Cerebellar cortex (tissue), 1 donor: ENCODE results near the gene PPARD.
A peak's percentile ranks its signal among the peaks of the same experiment; 100 is the strongest.

Experiments used
- DNase-seq: peaks from one replicate; pipeline ENCODE4 v3.0.0-alpha.2; 2015; ENCODE audit warnings: low spot score

Gene PPARD

GRCh38 chr6:35441642-35442041 lies 99.3 kb downstream of the PPARD start:
- DNase-seq = no peak

DNA sequence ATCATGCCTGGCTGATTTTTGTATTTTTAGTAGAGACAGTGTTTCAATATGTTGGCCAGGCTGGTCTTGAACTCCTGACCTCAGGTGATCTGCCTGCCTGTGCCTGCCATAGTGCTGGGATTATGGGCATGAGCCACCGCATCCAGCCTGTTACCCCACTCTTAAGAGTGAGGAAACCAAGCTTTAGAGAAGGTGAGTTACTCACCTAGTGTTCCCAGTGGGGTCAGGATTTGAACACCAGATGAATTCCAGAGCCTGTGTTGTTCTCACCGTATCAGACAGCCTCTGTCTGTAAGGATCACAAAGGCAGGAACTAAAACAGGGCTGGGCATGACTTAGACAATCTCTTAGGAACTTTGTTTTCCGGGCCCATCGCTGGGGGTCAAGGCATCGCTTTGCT lies 100.3 kb downstream of the PPARD start:
- DNase-seq = no peak

GRCh38 chr6:35443341-35444030 lies 101.1 kb downstream of the PPARD start:
- DNase-seq = no peak

GRCh38 chr6:35445691-35446090 lies 103.3 kb downstream of the PPARD start:
- no peak for DNase-seq

GRCh38 chr6:35448191-35448590 lies 105.8 kb downstream of the PPARD start:
- no peak for DNase-seq

DNA sequence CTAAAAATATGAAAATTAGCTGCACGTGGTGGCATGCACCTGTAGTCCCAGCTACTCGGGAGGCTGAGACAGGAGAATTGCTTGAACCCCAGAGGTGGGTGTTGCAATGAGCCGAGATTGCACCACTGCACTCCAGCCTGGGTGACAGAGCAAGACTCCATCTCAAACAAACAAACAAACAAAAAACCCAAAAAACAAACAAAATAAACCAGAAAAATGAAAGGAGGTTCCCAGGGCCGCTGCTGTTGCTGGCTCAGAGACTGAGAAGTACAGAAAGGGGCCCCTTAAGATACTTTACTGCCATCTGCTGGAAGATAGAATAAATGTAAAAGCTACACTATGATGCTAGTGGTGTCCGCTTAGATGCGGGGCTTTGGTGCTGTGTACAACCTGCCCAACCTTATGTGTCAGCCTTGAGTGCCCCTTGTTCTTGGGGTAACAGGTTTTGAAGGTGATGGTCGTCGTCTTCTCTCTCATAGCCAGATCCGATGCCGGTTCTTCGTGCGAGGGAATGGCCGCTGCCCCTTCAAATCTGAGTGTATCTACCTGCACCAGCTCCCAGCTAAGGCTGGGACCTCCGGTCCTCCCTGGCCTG lies 107.0 kb downstream of the PPARD start:
- DNase-seq = peak; percentile 87

- DNase-seq = no peak
Measured at GRCh38 chr6:35451354-35452182, 109.2 kb downstream of the PPARD start.

GRCh38 chr6:35452183-35453090 lies 110.1 kb downstream of the PPARD start, which contains the start of gene FANCE:
TSS of gene FANCE (plus strand) at chr6:35452338. CDS start at chr6:35452546, 208 bp downstream.
- DNase-seq = peak; percentile 83

- no peak for DNase-seq
Measured at GRCh38 chr6:35453236-35453635, 110.9 kb downstream of the PPARD start.

- DNase-seq = no peak
Measured at GRCh38 chr6:35454391-35455110, 112.2 kb downstream of the PPARD start.

DNA sequence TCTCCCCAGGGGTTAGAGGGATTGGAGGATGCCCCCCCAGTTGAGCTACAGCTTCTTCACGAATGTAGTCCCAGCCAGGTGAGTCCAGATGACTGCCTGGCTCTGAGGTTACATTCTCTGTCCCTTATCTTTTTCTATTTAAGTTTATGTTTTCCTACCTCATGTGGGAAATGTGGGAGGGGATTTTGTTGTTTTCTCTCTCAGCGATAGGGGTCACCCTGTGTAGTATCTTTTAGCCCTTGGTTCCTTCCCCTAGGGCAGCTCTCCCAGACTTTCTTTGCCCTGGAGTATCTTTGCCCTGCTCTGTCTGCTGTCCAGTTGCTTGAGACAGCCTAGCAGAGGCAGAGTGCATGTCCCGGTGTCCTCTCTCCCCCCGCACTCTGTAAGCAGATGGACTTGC lies 115.5 kb downstream of the PPARD start:
- DNase-seq = no peak

DNA sequence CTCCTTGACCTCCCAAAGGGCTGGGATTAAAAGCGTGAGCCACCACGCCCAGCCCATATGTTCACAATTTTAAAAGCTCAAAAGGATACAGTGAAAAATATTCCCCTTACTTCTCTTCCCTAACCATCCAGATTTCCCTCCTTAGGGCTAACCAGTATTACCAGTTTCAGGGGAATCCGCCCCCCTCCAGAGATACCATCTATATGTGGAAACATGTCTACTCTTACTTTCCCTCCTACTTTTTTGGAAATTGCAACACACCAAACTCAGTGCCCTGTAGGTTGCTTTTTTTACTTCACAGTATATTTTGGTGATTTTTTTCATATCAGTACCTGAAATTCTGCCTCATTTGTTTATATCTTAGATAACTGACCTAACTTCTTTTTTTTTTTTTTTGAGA lies 118.9 kb downstream of the PPARD start:
- no peak for DNase-seq

- DNase-seq = no peak
Measured at GRCh38 chr6:35463292-35463691, 120.9 kb downstream of the PPARD start.

DNA sequence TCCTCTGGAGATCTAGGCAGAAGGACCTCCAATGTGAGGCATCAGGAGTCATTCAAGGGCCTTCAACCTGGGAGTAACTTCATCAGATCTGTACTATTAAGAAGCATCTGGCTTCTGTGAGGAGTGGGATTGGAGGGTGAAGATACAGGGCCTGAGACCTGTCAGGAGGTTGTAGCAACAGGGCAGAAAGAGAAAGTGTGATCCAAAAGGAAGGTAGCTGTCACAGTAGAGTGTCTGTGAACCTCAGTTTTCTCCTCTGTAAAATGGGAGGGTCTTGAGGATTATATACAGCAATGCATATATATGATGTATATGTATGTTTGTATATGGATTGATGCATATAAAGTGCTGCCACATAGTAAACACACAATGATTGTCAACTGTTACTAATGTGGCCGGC lies 123.3 kb downstream of the PPARD start:
- no peak for DNase-seq

DNA sequence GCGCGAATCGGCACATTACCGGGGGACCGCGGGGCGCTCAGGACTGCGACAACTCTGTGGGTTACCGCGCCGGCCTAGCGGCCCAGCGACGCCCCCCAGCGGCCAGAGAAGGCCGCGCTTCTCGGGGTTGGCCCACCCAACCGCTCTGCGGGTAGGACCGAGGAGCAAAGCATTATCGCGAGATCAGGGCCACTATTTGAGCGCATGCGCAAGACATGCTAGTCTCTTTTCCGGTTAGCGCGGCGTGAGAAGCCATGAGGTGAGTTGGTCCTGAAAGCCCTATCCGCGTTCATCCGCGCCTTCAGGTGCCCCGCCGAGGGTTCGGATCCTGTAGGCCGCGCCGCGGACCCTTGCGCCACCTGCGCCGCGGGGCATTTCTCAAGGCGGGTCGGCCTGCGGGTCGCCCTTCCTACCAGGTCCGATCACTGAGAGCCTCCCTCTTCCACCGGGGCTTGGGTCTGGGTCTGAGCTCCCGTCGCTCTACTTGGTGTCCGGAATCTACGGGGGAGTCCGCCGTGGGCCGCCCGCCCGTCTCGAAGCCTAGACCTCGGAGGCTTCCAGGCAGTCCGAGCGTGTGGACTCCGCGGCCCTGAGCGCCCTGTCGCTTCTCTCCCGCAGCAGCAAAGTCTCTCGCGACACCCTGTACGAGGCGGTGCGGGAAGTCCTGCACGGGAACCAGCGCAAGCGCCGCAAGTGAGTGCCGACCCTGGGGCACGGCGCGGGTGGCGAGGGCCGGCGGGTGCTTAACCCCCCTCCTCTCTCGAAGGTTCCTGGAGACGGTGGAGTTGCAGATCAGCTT lies 126.0 kb downstream of the PPARD start, which contains the start of gene RPL10A:
TSS of gene RPL10A (plus strand) at position 221 of the 799 bp plus-strand sequence. CDS start at position 255, 34 bp downstream.
- peak; percentile 98 for DNase-seq

- no peak for DNase-seq
Measured at GRCh38 chr6:35468980-35469750, 126.8 kb downstream of the PPARD start.

DNA sequence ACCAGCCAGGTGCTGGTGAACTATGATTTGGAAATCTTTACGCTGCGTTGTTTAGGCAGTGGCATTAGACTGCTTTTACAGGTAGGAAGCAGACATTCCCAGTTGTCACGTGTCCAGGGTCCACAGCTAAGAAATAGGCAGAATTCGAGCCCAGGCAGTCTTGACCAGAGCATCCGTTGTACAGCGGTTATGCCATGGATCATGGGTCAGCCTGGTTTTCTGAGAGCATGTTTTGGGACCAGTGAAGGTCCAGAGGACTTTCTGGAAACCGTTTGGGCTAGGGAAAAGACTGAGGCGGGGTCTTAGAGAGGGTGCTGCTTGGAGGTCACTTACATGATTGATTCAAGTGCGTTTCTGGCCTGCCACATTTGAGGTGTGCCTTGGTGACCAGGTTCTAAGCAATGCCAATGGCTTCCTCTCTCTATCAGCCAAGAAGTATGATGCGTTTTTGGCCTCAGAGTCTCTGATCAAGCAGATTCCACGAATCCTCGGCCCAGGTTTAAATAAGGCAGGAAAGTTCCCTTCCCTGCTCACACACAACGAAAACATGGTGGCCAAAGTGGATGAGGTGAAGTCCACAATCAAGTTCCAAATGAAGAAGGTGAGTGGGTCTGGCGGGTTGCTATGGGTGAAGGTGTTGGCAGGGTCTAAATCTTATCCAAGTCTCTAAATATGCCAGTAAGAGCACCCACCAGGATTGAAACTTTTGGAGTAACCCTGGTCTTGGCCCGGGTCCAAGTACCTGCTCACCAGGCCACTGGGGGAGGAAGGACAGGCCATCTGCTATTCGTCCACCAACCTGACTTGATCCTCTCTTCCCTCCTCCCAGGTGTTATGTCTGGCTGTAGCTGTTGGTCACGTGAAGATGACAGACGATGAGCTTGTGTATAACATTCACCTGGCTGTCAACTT lies 127.6 kb downstream of the PPARD start:
- DNase-seq = no peak

- DNase-seq = no peak
Measured at GRCh38 chr6:35470663-35471120, 128.3 kb downstream of the PPARD start.
